CD14-positive monocyte (primary cell): Measurements from ENCODE around the gene STOML3. TPM values are rescaled to one million over a fixed set of nuclear protein-coding genes. Genes with fewer than 3 reads are reported as not detected.

Experiments
- DNase-seq, 3 donors: peaks; one replicate each; pipeline ENCODE4 v3.0.0-alpha.2; 2011 to 2022
- H2AFZ ChIP-seq: 2 replicates; pipeline ENCODE4 v1.6.0; 2012; ENCODE audit warnings: mild to moderate bottlenecking, low read depth, low read length, inconsistent platforms; ENCODE audit not compliant: insufficient read depth, poor library complexity, severe bottlenecking
- H3K27ac ChIP-seq, 2 donors: 1 replicate in 1 of 2; 2 replicates in 1 of 2; pipeline ENCODE4 v1.5.1; 2012 to 2013; ENCODE audit warnings: low read length in 2 of 2, control low read depth in 1 of 2, inconsistent platforms in 1 of 2, low read depth in 1 of 2, mild to moderate bottlenecking in 1 of 2
- H3K27me3 ChIP-seq, 2 donors: one replicate each; pipeline versions ENCODE4 v1.6.0 to v1.6.1; 2011 to 2013; ENCODE audit warnings: low read length in 2 of 2; ENCODE audit not compliant: control insufficient read depth in 2 of 2, insufficient read depth in 2 of 2
- H3K36me3 ChIP-seq, 2 donors: replicated peaks in 1 of 2; 1 replicate in 1 of 2; 2 replicates in 1 of 2; pipeline versions ENCODE4 v1.5.1 to v1.6.1; 2012 to 2013; ENCODE audit warnings: low read length in 2 of 2, control low read depth in 1 of 2, inconsistent platforms in 1 of 2, mild to moderate bottlenecking in 1 of 2; ENCODE audit not compliant: insufficient read depth in 2 of 2, control insufficient read depth in 1 of 2
- H3K4me1 ChIP-seq, 2 donors: 1 replicate in 1 of 2; 2 replicates in 1 of 2; pipeline versions ENCODE4 v1.5.1 to v1.6.1; 2012 to 2013; ENCODE audit warnings: low read length in 2 of 2, control low read depth in 1 of 2, inconsistent platforms in 1 of 2, mild to moderate bottlenecking in 1 of 2, moderate library complexity in 1 of 2; ENCODE audit not compliant: insufficient read depth in 2 of 2, control insufficient read depth in 1 of 2
- H3K4me2 ChIP-seq: replicated peaks from 2 replicates; pipeline ENCODE3; 2012; ENCODE audit warnings: low read length, moderate library complexity, mild to moderate bottlenecking; ENCODE audit not compliant: poor library complexity, severe bottlenecking; ENCODE audit errors: extremely low read depth
- H3K4me3 ChIP-seq, 3 experiments: fragments of 200-600 bp in 1 of 3; sonication (generic) in 1 of 3; replicated peaks in 1 of 3; 1 replicate in 2 of 3; 2 replicates in 1 of 3; pipeline ENCODE4 v1.5.1; 2011 to 2013; ENCODE audit warnings: low read length in 3 of 3, mild to moderate bottlenecking in 3 of 3, control low read depth in 2 of 3, low read depth in 2 of 3, inconsistent platforms in 1 of 3, moderate library complexity in 1 of 3
- H3K79me2 ChIP-seq: 2 replicates; pipeline ENCODE4 v1.6.0; 2012; ENCODE audit warnings: mild to moderate bottlenecking, control low read depth, inconsistent platforms, low read length, moderate library complexity; ENCODE audit not compliant: insufficient read depth
- H3K9ac ChIP-seq: 2 replicates; pipeline ENCODE4 v1.6.0; 2017; ENCODE audit warnings: low read length, mild to moderate bottlenecking; ENCODE audit not compliant: insufficient read depth, poor library complexity, severe bottlenecking
- H3K9me3 ChIP-seq, 2 donors: replicated peaks in 1 of 2; 1 replicate in 1 of 2; 2 replicates in 1 of 2; pipeline versions ENCODE4 v1.5.1 to v1.6.1; 2012 to 2013; ENCODE audit warnings: low read length in 2 of 2, control low read depth in 1 of 2; ENCODE audit not compliant: control insufficient read depth in 1 of 2, insufficient read depth in 1 of 2
- H4K20me1 ChIP-seq: 2 replicates; pipeline ENCODE4 v1.6.0; 2012; ENCODE audit warnings: mild to moderate bottlenecking, low read length, control low read depth, moderate library complexity; ENCODE audit not compliant: insufficient read depth
- H3K27ac Mint-ChIP-seq, 7 donors: one replicate each; pipeline ENCODE4 v1.8.0; 2020; ENCODE audit warnings: mild to moderate bottlenecking in 7 of 7, mixed read lengths in 7 of 7, moderate library complexity in 6 of 7, inconsistent platforms in 2 of 7
- H3K27me3 Mint-ChIP-seq, 3 donors: one replicate each; pipeline ENCODE4 v1.8.0; 2021 to 2022; ENCODE audit warnings: low read depth in 3 of 3, mild to moderate bottlenecking in 3 of 3, mixed read lengths in 3 of 3, moderate library complexity in 3 of 3, inconsistent platforms in 1 of 3
- H3K36me3 Mint-ChIP-seq, 2 donors: one replicate each; pipeline ENCODE4 v1.8.0; 2020; ENCODE audit warnings: mixed read lengths in 2 of 2, inconsistent platforms in 1 of 2, mild to moderate bottlenecking in 1 of 2
- H3K4me1 Mint-ChIP-seq: one replicate; pipeline ENCODE4 v1.8.0; 2020; ENCODE audit warnings: mild to moderate bottlenecking, mixed read lengths
- H3K4me3 Mint-ChIP-seq, 2 donors: one replicate each; pipeline ENCODE4 v1.8.0; 2020; ENCODE audit warnings: mild to moderate bottlenecking in 2 of 2, mixed read lengths in 2 of 2, moderate library complexity in 1 of 2
- H3K9me3 Mint-ChIP-seq, 7 donors: one replicate each; pipeline ENCODE4 v1.8.0; 2020 to 2022; ENCODE audit warnings: mixed read lengths in 7 of 7, mild to moderate bottlenecking in 6 of 7, moderate library complexity in 6 of 7, inconsistent platforms in 2 of 7
- CTCF ChIP-seq: fragments of 200-600 bp; IDR thresholded peaks from one replicate; pipeline ENCODE4 v1.8.0; 2022; ENCODE audit warnings: antibody characterized with exemption, mild to moderate bottlenecking
- WGBS: methylation state at CpG from one replicate; pipeline ENCODE4 v1.1.5; 2013; ENCODE audit warnings: missing lambda C conversion rate; ENCODE audit not compliant: insufficient coverage; 5-methylcytosine and 5-hydroxymethylcytosine counted together
- intact Hi-C, 2 donors: fragments of 100-400 bp; cut with micrococcal nuclease; formaldehyde crosslinking; loops; one replicate each; pipeline versions ENCODE4 v1.15.0 to v1.15.1; 2023
- polyA plus RNA-seq, 3 donors: library from polyadenylated mRNA; depleted of rRNA in 1 of 3; unstranded in 2 of 3; stranded (reverse) in 1 of 3; fragments of 300-500 nt in 2 of 3; fragments of >200 nt in 1 of 3; fragmentation: Illumina TruSeq in 2 of 3; gene quantifications; 1 replicate in 2 of 3; 2 replicates in 1 of 3; pipeline ENCODE4 v1.2.3, GENCODE V29; 2012 to 2021

The STOML3 gene
- polyA plus RNA-seq, 3 donors, result not detected

- no peaks in the 10 kb centered on the region for H3K4me1 ChIP-seq
- H2AFZ ChIP-seq, result no peak overlapping the region
- Mint-ChIP-seq H3K4me1 (peaks cover 2% of the 10 kb centered on the region), H3K36me3 (no peaks in the 10 kb centered on the region), H3K27ac (no peak overlapping the region), H3K27me3 (peaks cover 0 to 7% (median 2%) of the 10 kb centered on the region in 3 donors), H3K9me3 (peaks cover 0 to 15% (median 7%) of the 10 kb centered on the region in 7 donors), H3K4me3 (no peak overlapping the region)
- intact Hi-C loops, result no loop called here
- no peak for DNase-seq
- H3K4me3 ChIP-seq, result no peak overlapping the region
- no peak for TF ChIP-seq CTCF
- H3K9me3 ChIP-seq, result peaks cover 0 to 14% of the 10 kb centered on the region in 2 donors
- no peaks in the 10 kb centered on the region for H3K27me3 ChIP-seq
- H3K9ac ChIP-seq, result no peak overlapping the region
- H3K79me2 ChIP-seq, result no peaks in the 10 kb centered on the region
- H3K36me3 ChIP-seq, result no peaks in the 10 kb centered on the region
- no peak overlapping the region for H3K27ac ChIP-seq
- 100% methylated on average over 1 of the region's 3 CpGs for WGBS
- no peaks in the 10 kb centered on the region for H4K20me1 ChIP-seq
- H3K4me2 ChIP-seq, result no peak overlapping the region
These were observed 43.6 kb downstream of the STOML3 start for GRCh38 chr13:38947054-38947453.

DNA sequence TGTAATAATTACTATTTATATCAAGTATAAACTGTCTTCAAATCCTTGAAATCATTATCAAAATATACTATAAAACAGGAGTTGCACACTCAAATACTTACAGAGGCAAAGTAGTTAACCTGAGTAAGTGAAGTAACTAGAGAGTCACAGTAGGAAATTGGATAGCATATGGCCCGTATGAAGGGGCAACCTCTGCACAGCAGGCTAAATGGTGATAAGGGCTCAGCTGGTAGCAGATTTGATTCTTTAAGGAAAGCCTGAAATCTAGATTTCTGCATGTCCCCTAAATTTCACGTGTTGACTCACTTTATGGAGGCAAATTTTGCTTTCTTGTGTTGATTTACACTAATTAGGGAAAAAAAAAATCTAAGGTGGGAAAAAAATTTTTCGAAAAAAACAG is 46.4 kb downstream of the STOML3 start:
- Mint-ChIP-seq H3K9me3 (peaks cover 0 to 12% (median 6%) of the 10 kb centered on the region in 7 donors), H3K4me1 (no peaks in the 10 kb centered on the region), H3K36me3 (no peaks in the 10 kb centered on the region), H3K27me3 (peaks cover 0 to 5% (median 2%) of the 10 kb centered on the region in 3 donors), H3K4me3 (no peak overlapping the region), H3K27ac (no peak overlapping the region)
- no peak for TF ChIP-seq CTCF
- no peak overlapping the region for H3K4me2 ChIP-seq
- peaks cover 0 to 14% of the 10 kb centered on the region in 2 donors for H3K9me3 ChIP-seq
- no peaks in the 10 kb centered on the region for H3K4me1 ChIP-seq
- H3K79me2 ChIP-seq, result no peaks in the 10 kb centered on the region
- H4K20me1 ChIP-seq, result no peaks in the 10 kb centered on the region
- no peak for DNase-seq
- H3K4me3 ChIP-seq, result no peak overlapping the region
- H3K36me3 ChIP-seq, result no peaks in the 10 kb centered on the region
- intact Hi-C loops, result no loop called here
- no peak overlapping the region for H3K27ac ChIP-seq
- no CpG with 5 or more reads among the region's 3 CpGs for WGBS
- H2AFZ ChIP-seq, result no peak overlapping the region
- no peak overlapping the region for H3K9ac ChIP-seq
- no peaks in the 10 kb centered on the region for H3K27me3 ChIP-seq
